ENCODE measurements around the gene ARL15.
A peak's percentile ranks its signal among the peaks of the same experiment; 100 is the strongest.

Gene ARL15

DNA sequence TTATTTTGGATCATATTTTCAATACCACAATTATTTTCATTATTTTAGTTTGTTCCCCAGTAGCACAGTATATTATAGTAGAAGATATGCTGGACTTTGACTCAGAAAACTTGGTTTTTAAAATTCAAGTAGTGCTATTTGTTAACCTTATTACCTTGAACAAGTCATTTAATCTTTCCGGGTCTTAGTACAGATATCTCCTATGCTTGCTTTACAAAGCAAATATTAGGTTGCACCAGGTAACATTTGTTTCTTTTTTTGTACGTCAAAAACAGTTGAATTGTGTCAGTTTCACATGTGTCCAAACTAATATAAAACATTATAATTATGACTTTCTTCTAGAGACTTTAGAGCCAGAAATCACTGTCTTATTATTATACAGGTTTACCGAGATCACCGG lies 338.1 kb downstream of the ARL15 start:
- no peak for DNase-seq

DNA sequence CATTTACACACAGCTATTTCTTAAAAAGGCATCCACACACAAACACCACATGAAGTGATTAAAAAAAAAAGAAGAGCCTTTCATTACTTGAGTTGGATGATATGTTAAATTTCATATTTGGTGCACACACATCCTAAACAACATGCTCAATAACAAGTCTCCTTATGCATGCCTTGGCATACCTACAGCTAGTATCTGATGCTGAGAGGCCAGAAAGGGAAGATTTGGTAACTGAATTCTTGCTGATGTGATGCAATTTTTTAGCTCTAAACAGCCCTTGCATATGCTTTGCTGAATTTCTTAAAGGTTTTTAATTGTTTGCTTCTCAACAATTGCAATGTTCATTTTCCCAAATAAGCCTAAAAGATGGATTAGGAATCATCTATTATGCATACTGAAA lies 338.8 kb downstream of the ARL15 start:
- DNase-seq = no peak

DNA sequence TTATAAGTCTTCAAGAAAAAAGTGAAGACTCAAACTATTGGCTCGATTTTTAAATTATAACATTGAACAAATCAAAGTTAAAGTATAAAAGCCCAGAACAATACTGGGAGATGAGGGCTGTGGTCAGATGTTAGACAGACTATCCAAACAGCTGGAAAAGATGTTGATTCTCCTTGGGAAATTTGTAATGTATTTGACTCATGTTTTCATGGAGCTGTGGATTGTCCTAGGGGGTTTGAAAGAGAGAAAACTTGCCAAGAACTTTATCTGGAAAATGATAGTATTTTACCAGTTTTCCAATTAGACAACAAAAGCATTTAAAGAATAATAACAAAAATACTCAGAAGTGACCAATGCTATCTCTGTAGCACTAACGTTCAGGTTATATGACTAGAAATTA lies 339.2 kb downstream of the ARL15 start:
- peak; percentile 29 for DNase-seq

DNA sequence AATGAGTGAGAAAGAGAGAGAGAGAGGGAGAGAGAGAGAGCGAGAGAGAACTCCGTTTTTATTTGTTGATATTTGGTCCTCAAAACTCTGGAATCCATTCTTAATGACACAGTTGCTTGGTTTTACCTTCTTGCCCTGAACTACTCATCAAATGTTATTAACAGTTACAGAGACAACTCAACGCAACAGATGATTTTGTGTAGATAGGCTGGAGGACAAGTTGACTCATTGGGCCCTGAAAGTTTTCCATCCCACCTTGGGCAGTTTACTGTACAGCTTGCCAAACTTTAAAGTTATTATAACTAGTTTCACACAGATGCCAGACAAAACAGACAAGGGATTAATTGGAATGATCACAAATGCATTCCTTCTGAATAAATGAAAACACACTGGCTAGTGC lies 339.9 kb downstream of the ARL15 start:
- DNase-seq = no peak

DNA sequence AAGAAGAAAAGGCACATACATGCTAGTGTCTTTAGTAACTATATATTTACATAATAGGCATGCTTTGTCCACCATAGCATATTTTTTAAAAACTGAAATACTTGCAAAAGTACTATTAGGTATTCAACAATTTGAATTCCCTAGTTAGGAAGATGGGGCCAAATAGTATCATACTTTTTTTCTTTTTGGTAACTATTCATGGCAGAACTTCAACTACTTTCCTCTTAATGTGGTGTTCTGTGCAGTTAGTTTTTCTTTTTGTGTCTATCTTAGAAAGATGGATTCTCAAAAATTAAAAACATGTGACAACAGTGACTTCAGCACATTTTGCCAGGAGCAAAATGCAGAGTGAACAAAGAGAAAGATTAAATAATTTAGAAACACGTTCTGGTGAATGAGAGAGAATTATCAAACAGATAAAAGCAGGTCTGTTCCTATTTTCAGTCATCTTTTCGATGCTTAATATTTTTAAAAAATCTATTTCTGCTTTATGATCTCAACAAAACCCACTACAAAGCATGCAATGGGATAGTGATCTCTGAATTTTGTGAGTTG lies 341.1 kb downstream of the ARL15 start:
- DNase-seq = no peak

DNA sequence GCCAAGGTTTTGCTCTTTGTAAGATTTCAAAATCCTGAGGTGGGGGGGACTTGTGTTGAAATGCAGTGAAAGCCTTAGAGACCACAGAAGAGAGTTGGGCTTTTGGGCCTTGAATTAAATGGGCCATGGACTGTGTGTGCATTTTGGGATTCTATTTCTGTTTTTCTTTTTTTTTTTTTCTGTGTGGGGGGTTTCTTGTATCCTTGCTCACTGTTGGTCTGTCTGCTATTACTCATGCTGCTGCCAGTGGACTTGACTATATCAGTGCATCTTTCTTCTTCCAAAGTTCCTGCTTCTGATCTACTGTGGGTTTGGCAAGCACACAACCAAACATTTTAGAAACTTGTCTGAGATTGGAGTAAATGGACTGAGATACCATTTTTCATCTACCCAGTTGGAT lies 344.9 kb downstream of the ARL15 start:
- DNase-seq = peak; percentile 80

DNA sequence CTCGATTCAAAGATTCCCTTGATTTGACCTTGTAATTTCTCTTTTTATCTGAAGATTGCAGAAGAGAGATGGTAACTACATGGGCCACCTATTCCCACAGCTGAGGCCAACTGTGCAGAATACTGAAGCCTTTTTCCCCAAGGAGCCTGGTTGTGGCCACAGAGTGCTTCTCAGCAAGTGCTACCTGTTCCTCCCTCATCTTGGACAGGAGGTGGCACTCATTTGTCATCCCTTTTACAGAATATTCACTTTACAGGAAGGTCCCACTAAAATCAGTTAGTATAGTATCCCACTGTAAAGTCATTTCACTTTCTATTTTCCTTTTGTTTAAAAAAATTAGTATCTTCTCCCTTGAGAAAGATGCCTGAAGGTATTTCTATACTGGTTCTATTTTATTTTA lies 346.4 kb downstream of the ARL15 start:
- DNase-seq = no peak

DNA sequence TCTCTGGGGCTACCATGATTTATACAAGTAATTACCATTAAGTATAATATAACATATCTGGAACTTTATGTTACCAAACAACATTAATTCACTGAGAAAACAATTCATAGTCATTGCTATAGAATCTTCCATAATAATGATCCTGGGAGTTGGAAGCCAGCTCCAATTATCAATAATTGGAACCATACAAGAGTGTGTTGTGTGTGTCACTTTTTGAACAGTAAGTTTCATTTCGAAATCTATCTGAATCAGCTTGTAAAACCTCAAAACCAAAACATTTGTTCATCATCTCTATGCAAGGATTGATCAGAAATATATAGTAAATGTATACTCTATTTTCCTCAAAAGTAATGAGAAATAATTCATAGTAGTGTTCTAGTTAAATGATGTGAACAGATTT lies 348.1 kb downstream of the ARL15 start:
- peak; percentile 6 for DNase-seq

DNA sequence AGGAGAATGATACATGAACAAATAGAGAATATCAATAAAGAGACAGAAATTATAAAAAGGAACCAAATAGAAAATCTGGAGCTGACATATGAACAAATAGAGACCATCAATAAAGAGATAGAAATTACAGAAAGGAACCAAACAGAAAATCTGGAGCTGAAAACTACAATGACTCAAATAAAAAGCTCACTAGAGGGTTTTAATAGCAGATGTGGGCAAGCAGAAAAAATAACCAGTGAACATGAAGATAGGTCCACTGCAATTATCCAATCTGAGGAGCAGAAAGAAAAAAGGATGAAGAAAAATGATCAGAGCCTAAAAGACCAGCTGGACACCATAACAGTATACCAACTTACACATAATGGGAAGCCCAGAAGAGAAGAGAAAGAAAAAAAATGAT lies 353.7 kb downstream of the ARL15 start:
- no peak for DNase-seq

DNA sequence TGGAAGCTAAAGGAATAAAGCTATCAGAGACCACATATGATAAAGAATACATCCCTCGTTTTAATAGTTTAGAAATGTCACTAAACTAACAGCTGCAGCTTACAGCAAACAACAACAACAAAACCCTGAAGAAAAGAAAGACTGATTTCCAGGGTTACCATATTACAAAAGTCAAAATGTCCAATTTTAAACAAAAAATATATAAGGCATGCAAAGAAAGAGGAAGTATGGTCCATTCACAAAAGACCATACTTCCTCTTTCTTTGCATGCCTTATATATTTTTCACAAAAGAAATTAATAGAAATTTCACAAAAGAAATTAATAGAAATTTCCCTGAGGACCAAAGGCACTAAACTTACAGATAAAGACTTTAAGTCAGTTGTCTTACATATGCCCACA lies 354.2 kb downstream of the ARL15 start:
- no peak for DNase-seq

DNA sequence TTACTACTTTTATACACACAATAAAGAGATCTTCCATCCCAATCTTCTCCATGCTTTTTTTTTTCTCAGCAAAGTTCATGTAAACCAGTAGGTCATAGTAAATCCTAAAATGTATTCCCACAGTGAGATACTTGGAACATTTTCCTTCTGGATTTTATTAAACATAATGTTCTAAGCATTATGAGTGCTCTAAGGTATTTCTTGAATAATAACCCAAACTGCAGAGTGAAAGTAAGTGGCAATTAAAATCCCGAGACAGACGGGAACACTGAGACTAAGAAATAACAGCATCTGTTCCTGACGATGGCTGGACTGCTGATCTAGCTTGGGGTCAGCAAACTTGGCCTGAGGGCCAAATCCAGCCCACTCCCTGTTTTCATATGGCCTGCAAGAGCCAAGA lies 359.8 kb downstream of the ARL15 start:
- DNase-seq = no peak

DNA sequence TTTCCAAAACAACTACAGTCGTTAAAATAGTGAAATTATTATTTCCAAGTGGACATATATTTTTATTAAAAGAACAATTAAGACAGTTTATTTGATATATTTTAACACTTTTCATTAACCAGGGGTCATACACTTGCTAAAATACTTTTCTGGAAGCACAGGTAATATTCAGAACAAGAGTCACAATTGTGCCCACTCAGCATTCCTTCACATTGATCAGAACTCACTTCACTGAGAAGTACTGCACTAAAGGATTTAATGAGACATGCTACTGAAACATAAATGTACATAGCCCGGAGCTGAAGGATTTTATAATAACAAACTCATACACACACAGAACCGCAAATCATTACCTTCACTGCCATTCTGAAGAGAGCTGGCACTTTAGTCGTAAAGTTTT lies 361.8 kb downstream of the ARL15 start:
- no peak for DNase-seq

DNA sequence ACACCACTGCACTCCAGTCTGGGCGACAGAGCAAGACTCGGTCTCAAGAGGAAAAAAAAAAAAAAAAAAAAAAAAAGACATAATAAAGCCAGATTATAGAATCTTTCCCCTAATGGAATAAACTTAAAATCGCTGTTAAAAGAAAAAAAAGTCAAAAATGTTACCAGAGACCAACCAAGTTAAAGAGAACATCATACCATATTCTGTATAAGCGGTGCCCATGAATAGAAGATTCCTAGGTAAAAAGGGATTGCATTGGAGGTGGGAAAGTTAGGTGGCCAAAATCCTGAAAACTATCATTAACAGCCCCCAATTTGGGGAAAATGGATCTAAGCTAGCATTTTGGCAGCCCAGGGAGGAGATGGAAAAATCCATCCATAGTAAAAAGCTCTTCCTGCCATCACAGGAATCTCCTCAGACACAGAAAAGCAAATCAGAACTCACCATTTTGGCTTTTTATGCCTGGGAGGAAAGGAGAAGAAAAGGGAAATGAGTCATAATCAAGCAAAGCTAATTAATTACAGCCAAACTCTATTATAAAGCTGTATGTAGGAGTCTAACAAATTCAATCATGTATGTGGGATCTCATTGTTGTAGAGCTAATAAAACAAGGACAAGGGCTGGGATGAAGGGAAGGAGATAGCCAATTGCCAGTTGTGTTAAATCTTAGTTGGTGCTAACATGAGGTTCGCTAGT lies 363.8 kb downstream of the ARL15 start:
- DNase-seq = peak; percentile 31

DNA sequence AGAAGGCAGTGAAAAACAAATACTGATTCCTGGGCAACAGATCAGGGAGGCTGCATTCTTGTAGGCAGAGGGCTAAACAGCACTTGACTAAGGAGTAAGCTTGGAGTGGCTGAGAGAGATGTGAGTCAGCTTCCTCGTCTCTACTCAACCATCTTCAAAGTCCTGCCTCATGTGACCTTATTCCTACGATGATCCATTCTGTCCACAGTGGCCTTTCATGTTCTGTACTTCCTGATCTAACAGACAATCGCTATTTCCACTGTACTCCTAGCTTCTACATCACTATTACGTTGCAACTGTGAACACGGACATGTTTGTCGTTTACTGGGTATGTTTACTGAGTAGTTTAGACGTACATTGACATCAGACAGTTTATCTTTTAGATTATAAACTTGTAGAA lies 365.4 kb downstream of the ARL15 start:
- no peak for DNase-seq

DNA sequence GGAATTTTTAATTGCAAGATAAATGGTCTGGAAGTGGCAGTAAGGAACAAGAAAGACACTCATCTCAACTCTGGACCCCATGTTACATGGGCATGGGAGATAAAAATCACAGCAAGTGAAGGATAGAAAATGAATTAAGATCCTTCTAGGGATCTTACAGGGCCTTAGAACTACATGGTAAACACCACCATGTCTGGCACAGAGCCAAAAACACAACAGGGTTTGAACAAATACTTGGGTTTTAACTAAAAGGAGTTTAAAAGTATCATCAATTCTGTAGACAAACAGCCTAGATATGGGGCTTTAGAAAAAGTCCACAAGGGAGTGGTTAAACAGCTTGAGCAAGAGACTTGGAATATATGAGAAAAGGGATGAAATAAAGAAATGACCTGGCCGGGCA lies 366.4 kb downstream of the ARL15 start:
- no peak for DNase-seq

DNA sequence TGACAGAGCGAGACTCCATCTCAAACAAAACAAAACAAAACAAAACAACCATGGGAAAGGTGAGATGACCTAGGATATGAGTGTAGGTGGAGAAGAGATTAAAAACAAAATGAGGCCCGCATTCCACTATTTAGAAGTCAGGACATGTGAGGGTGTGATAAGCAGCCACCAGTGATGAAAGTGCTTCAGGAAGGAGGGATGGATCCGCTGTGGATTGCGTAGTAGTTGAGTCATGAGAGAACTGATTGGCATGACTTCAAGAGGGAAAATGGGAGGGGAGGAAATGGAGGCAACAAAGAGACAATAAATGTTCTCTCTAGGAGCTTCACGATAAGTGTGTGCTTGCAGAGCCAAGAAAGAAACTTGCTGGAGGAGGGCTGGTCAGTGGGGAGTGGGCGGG lies 367.6 kb downstream of the ARL15 start:
- peak; percentile 56 for DNase-seq

DNA sequence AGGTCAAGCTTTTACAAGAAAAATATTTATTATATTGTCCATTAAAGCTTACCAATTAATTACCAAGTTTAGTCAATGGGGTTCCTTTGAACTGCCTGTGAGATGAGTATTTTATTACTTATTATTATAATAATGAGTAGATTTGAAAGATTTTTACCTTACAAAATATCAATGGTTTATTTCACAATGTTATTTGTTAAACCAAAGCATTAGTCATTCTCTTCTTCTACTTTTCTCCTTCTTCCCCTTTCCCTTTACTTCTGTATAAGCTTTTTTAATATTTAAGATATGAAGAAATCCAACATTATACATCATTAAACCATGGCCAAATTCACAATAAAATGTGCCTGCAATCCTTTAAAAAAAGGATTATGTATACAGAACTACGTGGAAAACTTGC lies 369.5 kb downstream of the ARL15 start:
- no peak for DNase-seq

DNA sequence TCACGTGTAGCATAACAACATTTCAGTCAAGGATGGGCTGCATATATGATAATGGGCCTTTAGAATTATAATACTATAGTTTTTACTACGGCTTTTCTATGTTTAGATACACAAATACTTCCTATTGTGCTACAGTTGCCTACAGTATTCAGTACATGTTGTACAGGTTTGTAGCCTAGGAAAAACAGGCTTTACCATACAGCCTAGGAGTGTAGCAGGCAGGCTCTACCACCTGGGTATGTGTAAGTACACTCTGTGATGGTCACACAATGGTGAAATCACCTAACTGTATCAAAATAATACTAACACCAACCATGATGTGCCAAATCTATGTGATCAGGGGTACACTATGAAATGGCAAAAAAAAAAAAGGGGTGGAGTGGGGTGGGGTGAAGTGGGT lies 372.9 kb downstream of the ARL15 start:
- no peak for DNase-seq

DNA sequence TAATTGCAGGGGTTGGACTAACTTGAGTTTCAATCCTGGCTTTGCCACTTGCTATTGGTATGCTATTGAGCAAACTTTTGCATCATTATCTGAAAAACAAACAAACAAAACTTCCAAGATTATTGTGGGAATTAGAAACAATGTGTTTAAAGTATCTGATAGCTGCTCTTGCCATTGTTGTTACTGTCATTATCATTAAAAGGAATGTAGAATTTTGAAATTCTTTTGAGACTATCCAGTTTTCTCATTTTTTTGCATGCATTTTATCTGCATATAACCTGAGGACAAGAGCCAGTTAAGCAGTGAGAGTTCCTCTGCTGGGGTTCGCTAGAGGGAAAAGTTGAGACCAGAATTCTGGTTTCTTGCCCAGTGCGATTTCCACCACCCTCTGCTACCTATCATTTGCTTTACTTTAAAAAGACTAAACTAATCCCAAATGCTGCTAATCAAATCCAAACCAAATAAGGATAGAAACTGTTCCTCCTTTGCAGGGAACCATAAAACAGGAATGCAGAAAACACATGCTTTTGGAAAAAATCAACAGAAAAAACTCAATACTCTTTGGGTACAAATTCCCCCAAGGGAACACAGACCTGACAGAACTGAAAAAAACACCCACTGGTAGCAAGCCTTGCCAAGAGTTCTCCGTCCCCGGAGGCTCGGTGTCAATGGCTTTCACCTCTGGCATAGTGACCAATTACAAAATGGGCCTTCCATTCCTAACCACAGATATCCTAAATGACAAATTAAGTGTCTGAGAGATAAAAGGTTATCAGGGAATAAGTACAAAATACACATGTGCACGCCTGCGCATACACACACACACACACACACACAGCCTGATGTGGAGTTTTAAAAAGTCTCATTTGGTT lies 373.7 kb downstream of the ARL15 start:
- peak; percentile 48 for DNase-seq

DNA sequence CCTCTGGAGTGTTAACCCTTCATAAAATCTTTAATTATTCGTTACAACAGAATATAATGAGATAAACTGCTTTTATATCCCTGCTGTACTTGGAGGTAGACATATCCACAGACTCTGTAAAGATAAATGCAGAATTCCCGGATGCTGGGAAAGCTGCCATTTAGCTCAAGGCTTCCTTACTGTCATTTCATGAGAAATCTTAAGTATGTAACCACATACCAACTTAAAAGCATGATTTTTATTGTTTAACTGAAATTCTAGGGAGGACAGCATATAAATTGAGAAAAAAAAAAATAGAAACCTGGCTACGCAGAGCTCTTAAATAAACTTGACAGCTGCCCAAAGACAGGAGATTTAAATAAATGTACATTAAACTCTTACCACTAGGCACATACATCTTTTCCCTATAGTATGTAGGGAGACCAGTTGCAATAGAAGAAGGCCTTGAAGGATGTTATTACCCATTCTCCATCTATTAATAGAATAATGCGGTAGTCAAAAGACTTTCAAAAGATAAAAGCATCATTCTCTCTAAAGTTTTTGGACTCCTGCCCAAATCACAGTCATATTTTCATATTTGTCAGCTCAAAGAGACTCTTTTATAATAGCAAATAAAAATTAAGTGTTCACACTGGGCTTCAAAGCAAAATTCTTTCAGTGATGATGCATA lies 376.1 kb downstream of the ARL15 start:
- peak; percentile 81 for DNase-seq

DNA sequence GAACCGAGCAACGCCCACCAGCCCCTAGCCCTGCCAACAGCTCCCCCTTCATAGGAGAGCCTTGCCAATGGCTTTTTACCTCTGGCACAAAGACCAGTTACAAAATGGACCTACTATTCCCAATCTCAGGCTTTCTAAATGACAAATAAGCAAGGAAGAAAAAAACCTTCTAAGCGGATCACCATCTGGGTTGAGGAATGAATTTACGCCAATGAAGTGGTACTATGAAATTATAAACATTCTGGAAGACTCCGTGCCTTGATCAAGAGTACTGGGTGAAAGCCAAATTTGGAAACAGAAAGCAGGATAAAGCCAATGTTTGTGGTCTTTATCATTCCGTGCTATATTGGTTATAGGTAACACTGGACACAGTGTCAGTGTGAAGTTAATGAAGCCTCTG lies 378.0 kb downstream of the ARL15 start:
- DNase-seq = no peak

DNA sequence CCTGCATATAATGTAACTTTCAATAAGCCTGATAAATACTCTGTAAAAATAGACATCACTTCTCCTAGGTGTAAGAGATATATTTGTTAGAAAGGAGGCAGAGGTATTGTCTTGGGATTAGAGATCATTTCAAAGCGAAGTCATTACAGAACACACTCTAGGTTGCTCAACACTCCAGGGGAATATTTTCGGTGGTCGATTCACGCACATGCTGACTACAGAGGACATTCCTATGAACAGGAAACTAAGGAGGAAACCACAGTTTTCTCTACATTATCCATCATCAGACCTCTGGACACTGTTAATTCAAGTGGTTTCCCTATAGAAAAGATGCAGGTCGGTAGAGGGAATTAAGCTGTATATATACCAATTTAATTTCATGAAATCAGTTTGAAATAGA lies 379.9 kb downstream of the ARL15 start:
- peak; percentile 71 for DNase-seq

DNA sequence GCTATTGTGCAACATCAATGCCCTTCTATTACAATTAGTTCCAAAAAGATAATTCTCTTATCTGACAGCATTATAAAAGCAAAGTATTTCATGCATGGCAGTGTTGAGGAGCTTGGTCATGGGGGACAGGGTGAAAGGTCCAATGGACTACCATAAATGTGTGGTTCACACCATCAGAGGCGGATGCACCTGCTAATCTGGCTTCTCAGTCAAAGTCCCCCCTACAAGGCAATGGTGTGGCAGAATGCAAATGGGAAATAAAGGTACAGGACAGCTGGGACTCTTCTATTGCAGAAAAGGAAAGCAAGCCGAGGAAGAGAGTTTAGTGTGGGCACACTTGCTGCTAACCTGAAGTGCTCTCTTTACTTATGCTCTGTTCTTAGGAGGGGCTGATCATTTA lies 380.8 kb downstream of the ARL15 start:
- no peak for DNase-seq

Data from fibroblast of skin of abdomen (primary cell).